Mammary epithelial cell (primary cell): ENCODE results near the gene SIK3.
"Not testable (repeated sequence)": the region's sequence is repeated elsewhere in the genome, so short reads cannot be mapped to it uniquely, and the experiment has no call there.

Experiments used
- EZH2 ChIP-seq: IDR thresholded peaks from 2 replicates; pipeline ENCODE4 v1.6.1; 2012; ENCODE audit warnings: low read length, inconsistent platforms, borderline replicate concordance
- TF ChIP-seq, protein P1 (sequence below), 2 donors: IDR thresholded peaks in 1 of 2; conservative IDR thresholded peaks in 1 of 2; 2 replicates each; pipeline ENCODE4 v1.5.1; 2011 to 2012; ENCODE audit warnings: inconsistent platforms in 2 of 2, low read length in 2 of 2, mild to moderate bottlenecking in 2 of 2, control low read depth in 1 of 2, low read depth in 1 of 2; ENCODE audit not compliant: insufficient read depth in 1 of 2; ENCODE audit errors: extremely low read depth in 1 of 2

DNA sequence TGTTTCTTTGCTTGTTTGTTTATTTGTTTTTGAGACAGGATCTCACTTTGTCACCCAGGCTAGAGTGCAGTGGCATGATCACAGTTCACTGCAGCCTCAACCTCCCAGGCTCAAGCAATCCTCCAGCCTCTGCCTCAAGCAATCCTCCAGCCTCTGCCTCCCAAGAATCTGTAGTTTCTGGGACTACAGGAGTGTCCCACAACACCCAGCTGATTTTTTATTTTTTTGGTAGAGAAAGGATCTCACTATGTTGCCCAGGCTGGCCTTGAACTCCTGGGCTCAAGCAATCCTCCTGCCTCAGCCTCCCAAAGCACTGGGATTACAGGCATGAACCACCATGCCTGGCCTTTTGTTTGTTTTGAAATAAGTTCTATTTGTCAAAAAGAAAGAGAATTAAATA is 296.6 kb downstream of the SIK3 start:
- TF ChIP-seq, protein P1, sequence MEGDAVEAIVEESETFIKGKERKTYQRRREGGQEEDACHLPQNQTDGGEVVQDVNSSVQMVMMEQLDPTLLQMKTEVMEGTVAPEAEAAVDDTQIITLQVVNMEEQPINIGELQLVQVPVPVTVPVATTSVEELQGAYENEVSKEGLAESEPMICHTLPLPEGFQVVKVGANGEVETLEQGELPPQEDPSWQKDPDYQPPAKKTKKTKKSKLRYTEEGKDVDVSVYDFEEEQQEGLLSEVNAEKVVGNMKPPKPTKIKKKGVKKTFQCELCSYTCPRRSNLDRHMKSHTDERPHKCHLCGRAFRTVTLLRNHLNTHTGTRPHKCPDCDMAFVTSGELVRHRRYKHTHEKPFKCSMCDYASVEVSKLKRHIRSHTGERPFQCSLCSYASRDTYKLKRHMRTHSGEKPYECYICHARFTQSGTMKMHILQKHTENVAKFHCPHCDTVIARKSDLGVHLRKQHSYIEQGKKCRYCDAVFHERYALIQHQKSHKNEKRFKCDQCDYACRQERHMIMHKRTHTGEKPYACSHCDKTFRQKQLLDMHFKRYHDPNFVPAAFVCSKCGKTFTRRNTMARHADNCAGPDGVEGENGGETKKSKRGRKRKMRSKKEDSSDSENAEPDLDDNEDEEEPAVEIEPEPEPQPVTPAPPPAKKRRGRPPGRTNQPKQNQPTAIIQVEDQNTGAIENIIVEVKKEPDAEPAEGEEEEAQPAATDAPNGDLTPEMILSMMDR (conservative IDR thresholded peaks at IDR 0.05 in 1 of 2, IDR thresholded peaks at IDR 0.05 in 1 of 2; ENCODE audit: extremely low read depth in 1 of 2, insufficient read depth in 1 of 2, low read depth in 1 of 2, low read length in 2 of 2) = not testable (repeated sequence)
- not testable (repeated sequence) for TF ChIP-seq EZH2
